Choroid plexus epithelial cell (primary cell): ENCODE data around the gene PELO.
A peak's percentile ranks its signal among the peaks of the same experiment; 100 is the strongest.

ENCODE experiments used
- DNase-seq: peaks from one replicate; pipeline ENCODE4 v3.0.0-alpha.2; 2010; ENCODE audit warnings: low read depth
- H3K4me3 ChIP-seq: 2 replicates; pipeline ENCODE4 v1.5.1; 2011; ENCODE audit warnings: low read depth, mild to moderate bottlenecking, control low read depth, low read length, moderate library complexity
- TF ChIP-seq, protein P1 (sequence below): conservative IDR thresholded peaks from 2 replicates; pipeline ENCODE4 v1.5.1; 2011; ENCODE audit warnings: low read depth, mild to moderate bottlenecking, control low read depth, inconsistent platforms, low read length, moderate library complexity

Gene PELO

DNA sequence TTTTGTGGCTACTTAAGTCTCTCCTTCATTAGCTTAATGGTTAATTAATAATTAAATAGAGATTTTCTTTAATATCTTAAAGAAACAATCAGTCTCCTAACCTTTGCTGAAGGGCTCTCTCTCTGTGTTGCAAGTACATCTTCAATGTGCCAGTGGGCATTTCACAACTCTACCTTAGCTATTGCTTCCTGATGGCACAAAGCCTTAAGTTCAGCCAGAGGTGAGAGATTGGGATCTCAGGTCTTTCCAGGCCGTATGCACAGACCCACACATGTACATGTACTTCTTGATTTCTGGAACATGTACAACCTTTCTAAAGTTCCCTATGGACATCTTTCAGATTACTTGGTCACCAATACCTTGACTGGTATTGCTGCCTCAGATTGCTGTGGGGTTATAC lies 8.9 kb upstream of the PELO start:
- TF ChIP-seq, protein P1, sequence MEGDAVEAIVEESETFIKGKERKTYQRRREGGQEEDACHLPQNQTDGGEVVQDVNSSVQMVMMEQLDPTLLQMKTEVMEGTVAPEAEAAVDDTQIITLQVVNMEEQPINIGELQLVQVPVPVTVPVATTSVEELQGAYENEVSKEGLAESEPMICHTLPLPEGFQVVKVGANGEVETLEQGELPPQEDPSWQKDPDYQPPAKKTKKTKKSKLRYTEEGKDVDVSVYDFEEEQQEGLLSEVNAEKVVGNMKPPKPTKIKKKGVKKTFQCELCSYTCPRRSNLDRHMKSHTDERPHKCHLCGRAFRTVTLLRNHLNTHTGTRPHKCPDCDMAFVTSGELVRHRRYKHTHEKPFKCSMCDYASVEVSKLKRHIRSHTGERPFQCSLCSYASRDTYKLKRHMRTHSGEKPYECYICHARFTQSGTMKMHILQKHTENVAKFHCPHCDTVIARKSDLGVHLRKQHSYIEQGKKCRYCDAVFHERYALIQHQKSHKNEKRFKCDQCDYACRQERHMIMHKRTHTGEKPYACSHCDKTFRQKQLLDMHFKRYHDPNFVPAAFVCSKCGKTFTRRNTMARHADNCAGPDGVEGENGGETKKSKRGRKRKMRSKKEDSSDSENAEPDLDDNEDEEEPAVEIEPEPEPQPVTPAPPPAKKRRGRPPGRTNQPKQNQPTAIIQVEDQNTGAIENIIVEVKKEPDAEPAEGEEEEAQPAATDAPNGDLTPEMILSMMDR, result no peak
- H3K4me3 ChIP-seq, result no peak overlapping the region
- no peak for DNase-seq

DNA sequence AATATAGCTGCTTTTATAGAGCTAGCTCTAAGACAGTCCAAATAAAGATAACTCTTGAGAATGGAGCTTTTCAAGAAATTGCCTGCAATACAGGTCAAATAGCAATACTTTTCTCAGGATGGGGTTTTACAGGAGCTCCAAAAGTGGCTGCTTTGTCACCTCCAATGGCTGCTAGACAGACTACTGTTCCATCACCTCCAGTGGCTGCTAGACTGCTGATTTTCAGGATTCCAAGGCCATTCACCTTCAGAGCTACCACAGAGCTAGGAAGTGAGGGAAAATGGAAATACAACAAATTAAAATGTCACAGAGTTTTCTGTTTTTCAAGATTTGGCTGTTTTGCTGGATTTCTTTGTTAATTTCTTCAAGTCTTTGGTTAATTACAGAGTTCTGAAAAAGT lies 8.5 kb upstream of the PELO start:
- DNase-seq, result no peak
- H3K4me3 ChIP-seq, result no peak overlapping the region
- TF ChIP-seq, protein P1, result no peak

DNA sequence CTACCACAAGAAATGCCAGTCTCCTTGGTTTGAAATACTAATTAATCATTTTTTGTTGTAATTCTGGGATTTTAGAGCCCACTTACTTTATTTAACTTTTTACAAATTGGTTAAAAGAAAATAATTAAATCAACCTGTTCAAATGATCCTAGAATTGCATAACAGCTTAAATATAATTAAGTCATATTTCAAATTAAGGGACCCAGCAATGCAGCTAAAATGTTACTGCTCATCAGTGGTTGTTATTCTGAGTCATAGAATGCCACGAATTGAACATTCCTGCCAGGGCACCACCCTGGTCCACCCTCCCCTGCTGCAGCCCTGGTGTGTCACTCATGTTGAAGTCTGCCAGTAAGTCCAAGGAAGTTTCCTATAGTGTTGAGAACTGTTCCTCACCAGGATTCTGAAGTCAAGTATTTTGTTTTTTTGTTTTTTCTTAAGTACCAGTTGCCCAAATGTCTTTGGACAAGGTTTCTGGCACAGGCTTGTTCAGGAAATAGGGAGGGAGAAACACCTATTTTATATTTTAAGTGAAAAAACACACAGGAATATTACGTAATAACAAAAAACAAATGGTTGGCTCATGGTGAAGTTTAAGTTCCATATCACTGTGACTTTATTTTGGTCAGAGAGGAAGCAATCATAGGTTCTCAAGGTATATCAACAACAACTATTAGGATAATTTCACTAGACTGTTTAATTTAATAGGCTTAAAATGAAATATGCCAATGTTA lies 4.3 kb upstream of the PELO start:
- DNase-seq, result no peak
- TF ChIP-seq, protein P1, result no peak
- H3K4me3 ChIP-seq, result no peak overlapping the region

DNA sequence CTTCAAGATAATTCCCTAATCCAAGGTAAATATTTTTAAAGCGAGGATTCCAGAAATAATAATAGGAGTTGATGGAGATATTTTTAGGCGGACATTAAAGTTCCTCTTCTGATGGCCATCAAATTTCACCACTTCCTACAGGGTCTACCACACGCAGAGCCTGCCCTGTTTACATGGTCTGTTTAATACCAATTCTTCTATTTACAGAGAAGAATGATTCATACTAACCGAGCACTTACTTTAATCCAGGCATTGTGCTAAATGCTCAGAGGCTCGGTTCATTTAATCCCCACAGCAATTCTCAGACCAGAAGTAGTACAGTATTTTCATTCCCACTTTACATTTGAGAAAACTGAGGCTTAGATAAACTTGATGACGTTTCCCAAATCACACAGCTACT lies 3.0 kb upstream of the PELO start:
- TF ChIP-seq, protein P1, result no peak
- no peak for DNase-seq
- H3K4me3 ChIP-seq, result no peak overlapping the region

DNA sequence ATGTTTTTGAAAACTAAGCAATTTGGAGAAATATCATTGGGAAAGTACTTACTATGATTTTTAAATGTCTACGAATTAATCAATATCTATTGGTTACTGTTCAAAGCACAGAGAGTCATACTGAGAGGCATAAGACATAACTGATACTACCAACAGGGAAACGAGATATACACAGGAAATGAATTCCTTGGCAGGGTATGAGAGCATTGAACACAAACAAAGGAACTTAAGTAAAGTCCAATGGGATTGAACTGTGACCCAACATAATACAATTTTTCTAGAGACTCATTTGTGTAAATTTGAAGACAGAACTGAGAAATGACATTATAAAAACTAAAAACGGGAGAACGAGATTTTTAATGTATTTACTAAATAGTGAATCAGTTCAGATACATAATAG lies 1.3 kb upstream of the PELO start:
- TF ChIP-seq, protein P1, result no peak
- H3K4me3 ChIP-seq, result no peak overlapping the region
- no peak for DNase-seq

DNA sequence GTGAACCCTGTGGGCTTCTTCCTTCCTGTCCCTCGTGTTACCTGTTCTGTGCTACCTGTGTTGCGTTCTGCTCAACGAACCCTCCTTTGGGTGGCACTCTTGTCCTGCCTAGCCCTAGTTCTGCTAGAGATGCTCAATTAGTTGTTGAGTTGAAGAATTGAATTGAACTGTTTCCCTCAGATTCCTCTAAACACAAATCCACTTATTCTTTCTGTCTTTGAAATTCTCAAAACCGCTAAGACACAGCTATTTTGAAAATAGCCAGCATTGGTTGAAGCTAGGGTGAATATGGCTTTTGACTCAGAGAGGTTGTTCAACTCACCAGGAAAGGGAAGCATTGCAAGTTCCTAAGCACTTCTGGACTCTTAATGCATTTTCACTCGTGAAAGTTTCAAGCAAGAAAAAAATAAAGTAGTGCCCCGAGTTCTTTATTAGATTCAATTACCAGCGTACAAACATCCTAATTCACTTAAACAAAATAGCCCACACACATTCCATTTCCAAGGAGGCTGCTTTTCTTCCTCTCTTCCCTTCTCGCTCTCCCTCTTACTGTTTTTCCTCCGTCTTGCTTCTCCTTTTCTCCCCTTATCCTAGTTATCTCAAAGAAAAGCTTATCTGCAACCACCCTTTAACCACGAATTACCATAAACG lies 642 bp upstream of the PELO start:
- peak overlapping the region; percentile 78 for H3K4me3 ChIP-seq
- TF ChIP-seq, protein P1, result peak; percentile 45
- peak; percentile 50 for DNase-seq

DNA sequence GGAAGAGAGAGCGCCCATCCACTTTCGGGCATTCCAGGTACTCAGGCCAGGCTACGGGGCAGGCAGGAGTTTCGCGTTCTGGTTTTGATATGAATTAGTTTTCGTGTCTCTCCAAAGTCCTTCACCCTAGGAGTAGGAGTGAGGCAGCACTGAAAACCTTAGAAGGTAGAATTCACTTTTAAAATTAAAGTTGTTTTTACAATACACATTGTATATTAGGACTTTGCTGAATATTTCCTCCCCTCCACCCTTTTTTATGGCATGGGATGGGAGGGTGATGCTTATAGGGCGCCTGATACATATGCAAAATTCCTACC lies 747 bp downstream of the PELO start:
- no peak for DNase-seq
- TF ChIP-seq, protein P1, result no peak
- peak overlapping the region; percentile 78 for H3K4me3 ChIP-seq
